Thymus (tissue), 11 donors: ENCODE measurements around the gene SEZ6L. TPM values are rescaled to one million over a fixed set of nuclear protein-coding genes. Genes with fewer than 3 reads are reported as not detected.

Experiments
- DNase-seq, 9 donors: peaks; one replicate each; pipeline ENCODE4 v3.0.0-alpha.2; 2013; ENCODE audit warnings: low spot score in 9 of 9, low read depth in 6 of 9, missing footprints in 1 of 9
- H3K27ac ChIP-seq, 2 donors: one replicate each; pipeline ENCODE4 v1.5.1; 2013; ENCODE audit warnings: control low read depth in 1 of 2, low read depth in 1 of 2, low read length in 1 of 2, mild to moderate bottlenecking in 1 of 2, moderate library complexity in 1 of 2
- H3K27me3 ChIP-seq, 2 donors: one replicate each; pipeline ENCODE4 v1.5.1; 2013; ENCODE audit warnings: low read length in 1 of 2; ENCODE audit not compliant: control insufficient read depth in 2 of 2, insufficient read depth in 1 of 2
- H3K36me3 ChIP-seq, 2 donors: one replicate each; pipeline ENCODE4 v1.5.1; 2013; ENCODE audit warnings: low read length in 1 of 2, mild to moderate bottlenecking in 1 of 2, moderate library complexity in 1 of 2; ENCODE audit not compliant: control insufficient read depth in 2 of 2, insufficient read depth in 2 of 2
- H3K4me1 ChIP-seq, 2 donors: one replicate each; pipeline ENCODE4 v1.5.1; 2013; ENCODE audit warnings: low read length in 2 of 2; ENCODE audit not compliant: control insufficient read depth in 2 of 2, insufficient read depth in 2 of 2
- H3K4me3 ChIP-seq, 2 donors: one replicate each; pipeline ENCODE4 v1.5.1; 2013; ENCODE audit warnings: low read length in 2 of 2, control low read depth in 1 of 2, mild to moderate bottlenecking in 1 of 2
- H3K9me3 ChIP-seq, 2 donors: one replicate each; pipeline ENCODE4 v1.5.1; 2013; ENCODE audit warnings: low read length in 1 of 2, mild to moderate bottlenecking in 1 of 2; ENCODE audit not compliant: control insufficient read depth in 2 of 2, insufficient read depth in 1 of 2
- WGBS: extraction: QIAGEN DNeasy Blood & Tissue Kit; methylation state at CpG from one replicate; pipeline ENCODE4 v1.1.7; 2013; 5-methylcytosine and 5-hydroxymethylcytosine counted together
- polyA plus RNA-seq: library from polyadenylated mRNA; stranded (reverse); fragments of 200-250 nt; gene quantifications from one replicate; pipeline ENCODE4 v1.2.3, GENCODE V29; 2013
- total RNA-seq: library from RNA; stranded (reverse); fragments of 120-200 nt; gene quantifications from one replicate; pipeline ENCODE4 v1.2.4, GENCODE V29; 2013
- donor health status: healthy.

The SEZ6L gene
- total and polyA plus RNA-seq, 2 donors, result 0.37 to 0.90 TPM

GRCh38 chr22:26383968-26384556, 214.8 kb downstream of the SEZ6L start:
- no peak overlapping the region for H3K27ac ChIP-seq
- H3K36me3 ChIP-seq, result no peaks in the 10 kb centered on the region
- no peaks in the 10 kb centered on the region for H3K9me3 ChIP-seq
- H3K4me1 ChIP-seq, result no peaks in the 10 kb centered on the region
- 96% methylated on average over 7 of the region's 7 CpGs for WGBS
- H3K4me3 ChIP-seq, result no peak overlapping the region
- no peak for DNase-seq
- H3K27me3 ChIP-seq, result peaks cover 0 to 2% of the 10 kb centered on the region in 2 donors

- Histone ChIP-seq H3K27ac (no peak overlapping the region), H3K9me3 (no peaks in the 10 kb centered on the region), H3K36me3 (no peaks in the 10 kb centered on the region), H3K4me3 (no peak overlapping the region), H3K27me3 (no peaks in the 10 kb centered on the region), H3K4me1 (no peaks in the 10 kb centered on the region)
- WGBS, result 27% methylated on average over 1 of the region's 1 CpG
- no peak for DNase-seq
Measured at GRCh38 chr22:26385164-26385563, 215.9 kb downstream of the SEZ6L start.

- no peak for DNase-seq
- H3K27me3 ChIP-seq, result no peaks in the 10 kb centered on the region
- H3K36me3 ChIP-seq, result no peaks in the 10 kb centered on the region
- no peak overlapping the region for H3K27ac ChIP-seq
- no peaks in the 10 kb centered on the region for H3K9me3 ChIP-seq
- WGBS, result 94% methylated on average over 3 of the region's 3 CpGs
- H3K4me1 ChIP-seq, result no peaks in the 10 kb centered on the region
- no peak overlapping the region for H3K4me3 ChIP-seq
Measured at GRCh38 chr22:26389125-26389524, 219.9 kb downstream of the SEZ6L start.

GRCh38 chr22:26391091-26391490, 221.8 kb downstream of the SEZ6L start:
- H3K4me1 ChIP-seq, result no peaks in the 10 kb centered on the region
- H3K36me3 ChIP-seq, result no peaks in the 10 kb centered on the region
- WGBS, result 97% methylated on average over 1 of the region's 1 CpG

GRCh38 chr22:26391623-26392022, 222.4 kb downstream of the SEZ6L start:
- no peaks in the 10 kb centered on the region for H3K36me3 ChIP-seq
- no peaks in the 10 kb centered on the region for H3K9me3 ChIP-seq
- H3K4me1 ChIP-seq, result no peaks in the 10 kb centered on the region
- DNase-seq, result no peak
- no peaks in the 10 kb centered on the region for H3K27me3 ChIP-seq
- no peak overlapping the region for H3K27ac ChIP-seq
- WGBS, result 95% methylated on average over 2 of the region's 2 CpGs
- H3K4me3 ChIP-seq, result no peak overlapping the region

More at GRCh38 chr22:26391091-26391490, 221.8 kb downstream of the SEZ6L start:
- no peak for DNase-seq
- no peak overlapping the region for H3K27ac ChIP-seq
- no peaks in the 10 kb centered on the region for H3K9me3 ChIP-seq
- H3K27me3 ChIP-seq, result no peaks in the 10 kb centered on the region
- H3K4me3 ChIP-seq, result no peak overlapping the region

GRCh38 chr22:26393929-26394328, 224.7 kb downstream of the SEZ6L start:
- no peak overlapping the region for H3K27ac ChIP-seq
- no peaks in the 10 kb centered on the region for H3K36me3 ChIP-seq
- H3K9me3 ChIP-seq, result no peaks in the 10 kb centered on the region
- 66% methylated on average over 2 of the region's 2 CpGs for WGBS
- no peaks in the 10 kb centered on the region for H3K4me1 ChIP-seq
- no peaks in the 10 kb centered on the region for H3K27me3 ChIP-seq
- no peak for DNase-seq
- H3K4me3 ChIP-seq, result no peak overlapping the region

- Histone ChIP-seq H3K27ac (no peak overlapping the region), H3K4me1 (no peaks in the 10 kb centered on the region), H3K4me3 (no peak overlapping the region), H3K9me3 (no peaks in the 10 kb centered on the region), H3K36me3 (no peaks in the 10 kb centered on the region), H3K27me3 (no peaks in the 10 kb centered on the region)
- no peak for DNase-seq
- 85% methylated on average over 1 of the region's 1 CpG for WGBS
Measured at GRCh38 chr22:26394777-26395176, 225.5 kb downstream of the SEZ6L start.

GRCh38 chr22:26395926-26396325, 226.7 kb downstream of the SEZ6L start:
- DNase-seq, result no peak
- no peak overlapping the region for H3K27ac ChIP-seq
- H3K9me3 ChIP-seq, result no peaks in the 10 kb centered on the region
- H3K4me3 ChIP-seq, result no peak overlapping the region
- no peaks in the 10 kb centered on the region for H3K4me1 ChIP-seq
- no peaks in the 10 kb centered on the region for H3K27me3 ChIP-seq
- H3K36me3 ChIP-seq, result no peaks in the 10 kb centered on the region
- 82% methylated on average over 5 of the region's 5 CpGs for WGBS

GRCh38 chr22:26398741-26399153, 229.5 kb downstream of the SEZ6L start:
- DNase-seq, result peak in 6 of 9 donors; percentile 8 to 59 (median 28)
- no peaks in the 10 kb centered on the region for H3K4me1 ChIP-seq
- peaks cover 0 to 3% of the 10 kb centered on the region in 2 donors for H3K27me3 ChIP-seq
- 39% methylated on average over 3 of the region's 3 CpGs for WGBS
- H3K4me3 ChIP-seq, result no peak overlapping the region
- H3K9me3 ChIP-seq, result no peaks in the 10 kb centered on the region
- H3K36me3 ChIP-seq, result no peaks in the 10 kb centered on the region
- no peak overlapping the region for H3K27ac ChIP-seq
